Measurements from ENCODE around the gene CDC42BPA. TPM values are rescaled to one million over a fixed set of nuclear protein-coding genes. Genes with fewer than 3 reads are reported as not detected.

The CDC42BPA gene
- total RNA-seq, 1 experiment from 2014 or later, result 30.1 TPM

DNA sequence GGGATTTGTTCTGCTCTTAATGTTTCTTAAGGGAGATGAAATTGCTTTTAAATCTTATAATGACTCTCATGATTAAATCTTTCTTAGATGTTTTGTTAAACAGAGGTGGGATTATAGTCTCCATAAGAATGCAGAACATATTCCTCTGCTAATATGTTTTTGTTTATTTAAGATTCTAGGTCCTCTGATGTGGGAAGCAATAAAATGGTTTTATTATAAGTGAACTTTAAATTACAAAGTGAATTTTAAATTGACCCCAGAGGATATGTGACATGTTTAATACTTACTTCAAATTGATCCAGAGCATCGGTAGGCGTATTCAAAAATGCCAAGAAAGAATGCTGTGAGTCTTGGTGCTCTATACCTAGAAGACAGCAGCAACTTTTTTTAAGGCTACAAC lies 248.8 kb downstream of the CDC42BPA start:
- H3K18ac ChIP-seq (ENCODE audit: insufficient read length, low read depth, low read length), result no peak overlapping the region
- H3K23ac ChIP-seq (ENCODE audit: insufficient read length, low read depth, low read length), result no peak overlapping the region
- DNase-seq, result no peak
- H3K4me1 ChIP-seq (ENCODE audit: insufficient read depth, low read length), result no peaks in the 10 kb centered on the region
- peaks cover 10 to 12% of the 10 kb centered on the region in 2 experiments for H3K4me1 Mint-ChIP-seq
- H3K4me2 ChIP-seq (ENCODE audit: insufficient read depth, insufficient read length, low read length), result no peak overlapping the region
- no peak overlapping the region for H4K5ac ChIP-seq (ENCODE audit: insufficient read length, low read depth, low read length)
- no peaks in the 10 kb centered on the region for H3K9me3 Mint-ChIP-seq
- H4K20me1 ChIP-seq (ENCODE audit: control insufficient read depth, insufficient read depth, insufficient read length), result no peaks in the 10 kb centered on the region
- no peak overlapping the region for H2BK5ac ChIP-seq (ENCODE audit: insufficient read length, low read length)
- no peak overlapping the region for H2AFZ ChIP-seq (ENCODE audit: low read length)
- H3K4ac ChIP-seq (ENCODE audit: low read depth, low read length), result no peak overlapping the region
- H3K14ac ChIP-seq (ENCODE audit: insufficient read depth, low read length), result no peak overlapping the region
- H3K27ac Mint-ChIP-seq, result 0 out of 7 replicates have a peak overlapping the region, but pooled peaks of 1 of the 3 experiments have one; percentile 24
- H4K91ac ChIP-seq (ENCODE audit: insufficient read length, low read depth, low read length), result no peak overlapping the region
- H3K27me3 Mint-ChIP-seq (ENCODE audit: low read depth), result no peaks in the 10 kb centered on the region
- H2BK20ac ChIP-seq (ENCODE audit: low read depth, low read length, poor library complexity, severe bottlenecking), result no peak overlapping the region
- TF ChIP-seq, protein P1, sequence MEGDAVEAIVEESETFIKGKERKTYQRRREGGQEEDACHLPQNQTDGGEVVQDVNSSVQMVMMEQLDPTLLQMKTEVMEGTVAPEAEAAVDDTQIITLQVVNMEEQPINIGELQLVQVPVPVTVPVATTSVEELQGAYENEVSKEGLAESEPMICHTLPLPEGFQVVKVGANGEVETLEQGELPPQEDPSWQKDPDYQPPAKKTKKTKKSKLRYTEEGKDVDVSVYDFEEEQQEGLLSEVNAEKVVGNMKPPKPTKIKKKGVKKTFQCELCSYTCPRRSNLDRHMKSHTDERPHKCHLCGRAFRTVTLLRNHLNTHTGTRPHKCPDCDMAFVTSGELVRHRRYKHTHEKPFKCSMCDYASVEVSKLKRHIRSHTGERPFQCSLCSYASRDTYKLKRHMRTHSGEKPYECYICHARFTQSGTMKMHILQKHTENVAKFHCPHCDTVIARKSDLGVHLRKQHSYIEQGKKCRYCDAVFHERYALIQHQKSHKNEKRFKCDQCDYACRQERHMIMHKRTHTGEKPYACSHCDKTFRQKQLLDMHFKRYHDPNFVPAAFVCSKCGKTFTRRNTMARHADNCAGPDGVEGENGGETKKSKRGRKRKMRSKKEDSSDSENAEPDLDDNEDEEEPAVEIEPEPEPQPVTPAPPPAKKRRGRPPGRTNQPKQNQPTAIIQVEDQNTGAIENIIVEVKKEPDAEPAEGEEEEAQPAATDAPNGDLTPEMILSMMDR (conservative IDR thresholded peaks at IDR 0.05), result no peak
- H3K4me3 Mint-ChIP-seq, result no peak overlapping the region
- peaks cover 0 to 15% (median 5%) of the 10 kb centered on the region in 3 experiments; a peak in 5 of 7 replicates for H3K36me3 Mint-ChIP-seq (ENCODE audit: insufficient read depth in 1 of 3, low read depth in 3 of 3)
- no peaks in the 10 kb centered on the region for H3K27me3 ChIP-seq (ENCODE audit: insufficient read depth, low read length)
- H3K79me1 ChIP-seq (ENCODE audit: insufficient read depth, low read depth, low read length, poor library complexity, severe bottlenecking), result no peaks in the 10 kb centered on the region
- H2AK5ac ChIP-seq (ENCODE audit: insufficient read length, low read length), result no peak overlapping the region
- no peak overlapping the region for H2BK12ac ChIP-seq (ENCODE audit: insufficient read length, low read depth, low read length)
- H4K8ac ChIP-seq (replicated peaks; ENCODE audit: insufficient read length, low read depth, low read length), result no peak overlapping the region
- no peak overlapping the region for H3K56ac ChIP-seq (ENCODE audit: insufficient read length, low read depth, low read length)
- H3K27ac ChIP-seq (ENCODE audit: insufficient read length, low read depth, low read length), result no peak overlapping the region
- no peak overlapping the region for H2BK15ac ChIP-seq (ENCODE audit: low read depth, low read length)
- no peaks in the 10 kb centered on the region for H3K9me3 ChIP-seq (ENCODE audit: control insufficient read depth, low read depth, low read length)
- no peak overlapping the region for H3T11ph ChIP-seq (ENCODE audit: low read length)
- no peak overlapping the region for H3K9ac ChIP-seq (ENCODE audit: extremely low read depth, insufficient read length, low read length)
- H3K23me2 ChIP-seq (ENCODE audit: insufficient read length, low read depth, low read length, poor library complexity, severe bottlenecking), result no peaks in the 10 kb centered on the region
- no peaks in the 10 kb centered on the region for H3K79me2 ChIP-seq (ENCODE audit: insufficient read depth, low read length)
- no CpG with 5 or more reads among the region's 2 CpGs for WGBS (ENCODE audit: extremely low coverage, insufficient read length, low lambda C conversion rate)
- no peak overlapping the region for H2BK120ac ChIP-seq (ENCODE audit: low read depth, low read length, poor library complexity, severe bottlenecking)

All from H9 (cell line).